ENCODE results near the gene FGL2.
"Not testable (repeated sequence)": the region's sequence is repeated elsewhere in the genome, so short reads cannot be mapped to it uniquely, and the experiment has no call there.

Gene FGL2

GRCh38 chr7:77199013-77199966 lies at the start of gene FGL2:
TSS of gene FGL2 (minus strand) at chr7:77199819. CDS start at chr7:77199793, 26 bp downstream.
- DNase-seq (ENCODE audit: low spot score), result peak; percentile 6

GRCh38 chr7:77248154-77248553 lies 48.5 kb upstream of the FGL2 start:
- no peak for DNase-seq (ENCODE audit: low spot score)

GRCh38 chr7:77247206-77247850 lies 47.7 kb upstream of the FGL2 start:
- peak; percentile 57 for DNase-seq (ENCODE audit: low spot score)

- no peak for DNase-seq (ENCODE audit: low spot score)
Observed at GRCh38 chr7:77246026-77246640, 46.5 kb upstream of the FGL2 start.

- DNase-seq (ENCODE audit: low spot score), result no peak
Observed at GRCh38 chr7:77245015-77245755, 45.6 kb upstream of the FGL2 start.

- no peak for DNase-seq (ENCODE audit: low spot score)
Observed at GRCh38 chr7:77244222-77244934, 44.8 kb upstream of the FGL2 start.

- no peak for DNase-seq (ENCODE audit: low spot score)
Observed at GRCh38 chr7:77242554-77242953, 42.9 kb upstream of the FGL2 start.

GRCh38 chr7:77242068-77242467 lies 42.4 kb upstream of the FGL2 start:
- no peak for DNase-seq (ENCODE audit: low spot score)

GRCh38 chr7:77239471-77239870 lies 39.9 kb upstream of the FGL2 start:
- no peak for DNase-seq (ENCODE audit: low spot score)

- no peak for DNase-seq (ENCODE audit: low spot score)
Observed at GRCh38 chr7:77238703-77239136, 39.1 kb upstream of the FGL2 start.

- DNase-seq (ENCODE audit: low spot score), result no peak
Observed at GRCh38 chr7:77235276-77235675, 35.7 kb upstream of the FGL2 start.

- DNase-seq (ENCODE audit: low spot score), result no peak
Observed at GRCh38 chr7:77232467-77232866, 32.8 kb upstream of the FGL2 start.

- not testable (repeated sequence) for DNase-seq (ENCODE audit: low spot score)
Observed at GRCh38 chr7:77228795-77229194, 29.2 kb upstream of the FGL2 start.

GRCh38 chr7:77226357-77226839 lies 26.8 kb upstream of the FGL2 start:
- DNase-seq (ENCODE audit: low spot score), result no peak

GRCh38 chr7:77223261-77223660 lies 23.6 kb upstream of the FGL2 start:
- DNase-seq (ENCODE audit: low spot score), result no peak

- no peak for DNase-seq (ENCODE audit: low spot score)
Observed at GRCh38 chr7:77222819-77223218, 23.2 kb upstream of the FGL2 start.

GRCh38 chr7:77222065-77222464 lies 22.4 kb upstream of the FGL2 start:
- no peak for DNase-seq (ENCODE audit: low spot score)

GRCh38 chr7:77219701-77220331 lies 20.2 kb upstream of the FGL2 start:
- not testable (repeated sequence) for DNase-seq (ENCODE audit: low spot score)

- no peak for DNase-seq (ENCODE audit: low spot score)
Observed at GRCh38 chr7:77217474-77218185, 18.0 kb upstream of the FGL2 start.
